Erythroblast (primary cell): ENCODE results near the gene TENM4.

Source experiments
- DNase-seq, 2 experiments: peaks; one replicate each; lab custom pipeline; 2025; lab: John Stamatoyannopoulos, UW
- GATA1 ChIP-seq: IDR thresholded peaks from 2 replicates; pipeline ENCODE4 v1.6.1; 2011; ENCODE audit warnings: low read depth, mild to moderate bottlenecking, control low read depth, low read length, moderate library complexity
- POLR2A ChIP-seq: IDR thresholded peaks from 2 replicates; pipeline ENCODE4 v1.6.1; 2011; ENCODE audit warnings: mild to moderate bottlenecking, low read length

Gene TENM4

DNA sequence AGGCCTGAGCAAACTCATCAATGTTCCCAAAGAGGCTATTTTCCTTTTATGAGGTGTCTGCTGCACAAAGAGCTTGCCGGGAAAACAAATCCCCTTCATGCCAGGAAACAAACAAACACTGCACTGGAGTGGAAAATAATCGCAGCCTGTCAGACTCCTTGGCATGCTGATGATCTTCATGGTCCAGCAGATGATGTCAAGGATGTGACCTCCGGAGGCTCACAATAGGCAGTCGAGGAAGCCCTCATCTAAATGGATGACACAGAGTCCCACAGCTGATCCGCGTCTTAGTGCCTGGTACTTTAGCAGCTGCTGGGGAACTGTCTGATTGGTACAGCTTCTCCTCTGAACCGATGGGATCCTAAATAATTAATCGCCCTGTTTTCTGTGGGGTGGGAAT is 187.6 kb downstream of the TENM4 start:
- no peak for TF ChIP-seq POLR2A
- no peak for TF ChIP-seq GATA1
- no peak for DNase-seq

DNA sequence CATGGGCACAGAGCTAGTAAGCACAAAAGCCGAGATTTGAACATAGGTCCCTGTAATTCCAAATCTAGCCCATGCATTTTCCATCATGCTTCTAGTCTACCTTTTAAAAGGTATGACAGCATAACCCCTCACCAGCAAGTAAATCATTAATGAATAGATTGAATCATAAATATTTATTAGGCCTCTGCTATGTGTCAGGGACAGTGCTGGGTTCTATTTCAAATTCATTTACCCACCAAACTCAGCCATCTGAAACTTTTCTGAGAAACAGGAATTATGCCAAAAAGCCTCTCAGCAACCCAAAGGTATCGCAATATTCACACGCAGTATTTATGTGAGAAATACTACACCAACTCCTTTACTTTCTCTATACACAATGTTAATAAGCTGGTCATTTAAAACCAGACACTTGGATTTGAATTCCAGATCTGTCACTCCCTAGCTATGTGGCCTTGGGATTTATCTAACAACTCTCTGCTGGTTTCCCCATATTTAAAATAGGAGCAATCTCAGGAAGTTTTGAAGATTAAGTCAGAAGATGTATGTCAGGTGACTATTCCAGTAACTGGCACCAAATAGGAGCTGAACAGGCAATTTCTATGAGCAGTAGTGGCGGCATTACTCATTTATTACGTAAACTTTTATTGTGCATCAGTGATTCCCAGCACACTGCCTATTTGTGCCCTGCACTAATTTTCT is 191.4 kb downstream of the TENM4 start:
- no peak for DNase-seq
- TF ChIP-seq POLR2A, result no peak
- TF ChIP-seq GATA1, result no peak

DNA sequence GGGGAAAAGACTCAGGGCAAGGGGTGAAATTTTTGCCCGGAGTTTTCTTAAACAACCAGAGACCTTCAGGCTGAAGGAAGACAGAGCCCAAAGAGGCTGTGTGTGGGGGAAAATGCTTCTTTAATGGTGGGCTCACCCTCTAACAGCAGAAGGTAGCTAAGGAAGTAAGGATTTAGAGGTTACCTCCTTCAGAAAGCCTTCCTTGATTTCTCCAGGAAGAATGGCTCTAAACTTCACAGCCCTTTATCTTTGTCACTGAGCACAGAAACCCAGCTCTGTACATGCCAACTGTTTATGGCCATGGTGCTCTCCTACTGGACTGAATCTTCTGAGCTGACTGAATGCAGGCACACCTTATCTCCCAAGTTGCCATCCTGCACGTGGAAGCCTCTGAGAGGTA is 196.0 kb downstream of the TENM4 start:
- DNase-seq, result no peak
- TF ChIP-seq POLR2A, result no peak
- no peak for TF ChIP-seq GATA1

DNA sequence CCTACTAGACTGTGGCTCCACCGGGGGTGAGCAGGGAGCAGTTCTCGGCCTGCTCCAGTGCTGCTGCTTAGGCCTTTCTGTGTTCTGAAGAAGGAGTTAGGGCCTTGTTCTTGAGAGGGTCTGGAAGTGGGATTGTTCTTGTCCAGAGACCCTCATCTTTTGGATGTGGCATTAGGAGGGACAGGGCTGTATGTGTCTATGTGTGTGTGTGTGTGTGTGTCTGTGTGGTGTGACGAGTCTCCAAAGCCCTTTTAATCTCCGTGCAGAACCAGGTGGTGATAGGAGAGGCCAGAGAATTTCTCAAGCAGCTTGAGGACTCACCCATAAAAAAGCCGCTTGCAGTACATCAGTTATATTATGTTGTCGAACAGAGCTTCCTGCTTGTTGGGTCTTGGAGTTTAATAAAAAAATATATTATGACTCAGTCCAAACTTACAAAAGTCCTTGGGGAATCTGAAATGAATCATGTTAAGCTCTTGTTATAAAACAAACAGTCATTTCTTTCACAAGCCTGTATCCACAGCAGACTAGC is 196.5 kb downstream of the TENM4 start:
- no peak for TF ChIP-seq GATA1
- TF ChIP-seq POLR2A, result no peak
- DNase-seq, result no peak

DNA sequence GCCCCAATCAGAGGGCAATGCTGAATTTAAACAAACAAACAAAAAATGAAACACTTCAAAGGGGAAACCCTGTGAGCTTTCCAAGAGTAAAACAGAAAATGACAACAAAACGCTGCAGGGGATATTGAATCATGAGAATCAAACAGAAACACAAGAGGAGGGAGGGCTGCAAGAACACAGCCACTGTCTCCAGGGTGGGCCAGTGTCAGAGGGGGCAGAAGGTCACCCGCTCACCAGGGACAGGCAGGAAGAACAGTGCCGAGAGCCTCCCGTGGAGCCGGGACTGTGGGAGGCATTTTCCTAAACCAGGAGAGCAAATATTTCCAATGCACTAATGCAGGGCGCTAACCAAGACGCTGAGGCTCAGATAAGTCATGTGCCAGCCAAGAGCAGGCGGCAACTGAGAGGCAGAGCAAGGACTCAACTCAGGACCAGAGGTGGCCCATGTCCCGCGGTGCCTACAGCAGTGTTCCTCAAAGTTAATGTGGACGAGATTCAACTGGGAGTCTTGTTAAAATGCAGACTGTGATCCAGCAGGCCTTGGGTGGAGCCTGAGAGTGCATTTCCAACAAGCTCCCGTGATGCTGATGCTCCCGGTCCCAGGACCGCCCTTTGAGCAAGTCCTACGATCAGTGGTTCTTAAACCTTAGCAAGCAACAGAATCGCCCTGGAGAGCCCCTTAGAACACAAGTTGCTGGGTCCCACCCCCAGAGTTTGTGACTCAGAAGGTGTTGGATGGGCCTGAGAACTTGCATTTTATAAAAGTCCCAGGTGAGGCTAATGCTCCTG is 197.2 kb downstream of the TENM4 start:
- DNase-seq, result peak in 1 of 2 experiments; percentile 2
- TF ChIP-seq POLR2A (no peak), GATA1 (no peak)

DNA sequence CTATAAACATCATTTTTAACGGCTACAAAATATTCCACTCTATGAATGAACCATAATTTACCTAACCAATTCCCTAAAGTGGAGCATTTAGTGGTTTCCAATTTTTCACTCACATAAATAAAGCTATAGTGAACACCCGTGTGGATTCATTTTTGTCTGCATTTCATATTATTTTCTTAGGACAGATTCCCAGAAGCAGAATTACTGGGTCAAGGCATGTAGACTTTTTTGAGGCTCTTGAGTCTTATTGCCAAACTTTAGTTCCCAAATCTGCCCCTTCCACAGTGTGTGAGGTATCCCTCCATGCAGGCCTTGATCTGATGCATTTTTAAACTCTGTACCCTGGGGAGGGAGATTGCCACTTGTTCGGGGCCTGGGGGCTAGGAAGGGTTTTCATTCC is 198.2 kb downstream of the TENM4 start:
- TF ChIP-seq POLR2A, result no peak
- TF ChIP-seq GATA1, result no peak
- DNase-seq, result no peak

DNA sequence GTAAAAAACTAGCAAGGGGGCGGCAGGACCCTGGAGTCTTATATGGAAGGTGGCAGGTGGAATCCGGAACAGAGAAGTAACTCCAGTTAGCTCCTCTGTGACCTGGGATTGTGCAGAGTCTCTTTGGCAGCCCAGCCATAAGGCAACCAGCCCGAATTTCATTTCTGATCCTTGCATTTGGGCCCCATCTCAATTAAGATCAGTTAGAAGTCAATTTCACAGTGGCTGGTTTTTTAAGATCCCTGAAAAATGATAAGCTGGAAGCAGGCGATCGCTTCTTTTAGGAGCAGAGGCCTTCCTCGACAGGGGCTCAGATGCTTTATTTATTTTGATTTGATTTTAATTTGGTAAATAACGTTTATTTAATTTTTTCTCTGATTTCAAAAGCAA is 199.0 kb downstream of the TENM4 start:
- TF ChIP-seq GATA1, result no peak
- no peak for TF ChIP-seq POLR2A
- DNase-seq, result no peak

DNA sequence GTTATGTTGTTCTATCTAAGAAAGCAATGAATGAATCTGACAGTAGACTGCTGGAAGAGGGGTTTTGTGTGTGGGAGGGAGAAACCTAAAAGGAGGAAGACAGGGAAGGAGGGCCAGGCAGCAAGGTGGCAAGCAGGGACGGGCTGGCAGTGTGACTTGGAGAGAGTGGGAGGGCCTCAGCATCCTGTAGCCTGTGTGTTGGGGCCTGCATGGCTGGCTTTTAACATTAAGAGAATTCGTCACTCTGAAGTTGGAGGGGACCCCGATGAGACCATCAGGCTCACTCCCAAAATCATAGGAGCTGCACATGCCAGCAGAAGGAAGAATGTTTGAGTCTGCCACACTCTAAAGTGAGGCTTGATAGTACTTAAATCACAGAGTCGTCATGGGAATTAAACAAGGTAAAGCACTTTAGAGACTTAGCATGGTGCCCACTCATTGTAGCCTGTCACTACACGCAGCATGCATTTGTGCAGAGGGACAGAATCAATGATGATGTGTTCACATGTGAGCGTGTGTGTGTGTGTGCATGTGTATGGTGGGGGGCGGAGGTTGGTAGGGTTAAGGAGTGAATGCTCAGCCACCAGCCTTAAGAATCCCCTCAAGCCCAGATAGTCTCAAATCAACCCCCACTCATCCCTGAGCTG is 199.5 kb downstream of the TENM4 start:
- no peak for DNase-seq
- TF ChIP-seq GATA1, result no peak
- no peak for TF ChIP-seq POLR2A

DNA sequence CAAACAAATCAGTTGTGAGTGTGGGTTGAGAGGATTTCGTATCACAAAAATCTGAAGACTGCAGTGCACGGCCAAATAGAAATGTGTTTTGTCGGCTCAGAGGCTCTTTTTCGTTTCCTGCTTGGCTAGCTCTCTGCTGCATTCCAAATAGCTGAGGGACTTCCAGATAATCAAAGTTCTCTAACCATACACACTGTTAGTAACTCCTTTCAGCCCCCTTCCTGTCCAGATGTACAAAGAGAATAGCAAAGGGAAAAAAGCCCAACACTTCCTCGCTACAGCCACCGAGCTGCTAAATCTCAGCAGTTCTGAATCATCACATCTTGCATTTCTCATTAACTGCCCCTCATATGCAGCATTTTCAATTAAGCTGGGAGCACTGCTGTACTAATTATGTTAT is 203.1 kb downstream of the TENM4 start:
- no peak for DNase-seq
- TF ChIP-seq POLR2A, result no peak
- no peak for TF ChIP-seq GATA1

DNA sequence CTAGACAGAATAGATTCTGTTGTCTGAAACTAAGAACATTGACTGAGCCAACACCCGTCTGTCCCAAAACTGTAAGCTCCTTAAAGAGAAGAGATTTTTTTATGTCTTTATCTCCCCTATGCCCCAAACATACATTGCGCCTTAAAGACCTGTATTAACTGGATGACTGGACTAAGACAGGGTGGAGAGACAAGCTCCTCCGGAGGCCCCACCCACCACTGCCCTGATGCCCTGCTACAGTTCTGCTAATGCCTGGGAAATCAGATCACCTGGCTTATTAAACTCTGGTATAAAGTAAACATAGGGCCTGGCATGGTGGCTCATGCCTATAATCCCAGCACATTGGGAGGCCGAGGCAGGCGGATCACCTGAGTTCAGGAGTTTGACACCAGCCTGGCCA is 203.7 kb downstream of the TENM4 start:
- TF ChIP-seq POLR2A (no peak), GATA1 (no peak)
- no peak for DNase-seq

DNA sequence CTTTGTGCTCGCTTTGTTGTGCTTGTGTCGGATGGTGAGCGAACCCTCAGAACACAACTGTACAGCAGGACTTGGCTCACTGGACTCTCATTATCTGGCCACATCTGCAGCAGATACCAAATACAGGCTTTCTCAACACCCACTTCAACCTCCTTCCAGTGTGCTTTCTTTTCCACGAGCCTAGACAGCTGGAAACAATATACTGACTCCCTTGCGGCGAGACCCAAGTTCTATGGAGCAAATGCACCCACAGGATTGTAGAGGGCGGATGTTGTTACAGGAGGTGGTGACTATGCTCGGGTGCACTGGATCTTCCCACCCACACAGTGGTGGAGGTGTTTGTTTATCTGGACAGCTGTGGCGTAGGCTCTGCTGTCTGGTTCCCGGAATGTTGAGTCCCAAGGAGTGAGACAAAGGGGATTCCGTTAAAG is 204.3 kb downstream of the TENM4 start:
- TF ChIP-seq POLR2A, result no peak
- TF ChIP-seq GATA1, result no peak
- DNase-seq, result no peak

DNA sequence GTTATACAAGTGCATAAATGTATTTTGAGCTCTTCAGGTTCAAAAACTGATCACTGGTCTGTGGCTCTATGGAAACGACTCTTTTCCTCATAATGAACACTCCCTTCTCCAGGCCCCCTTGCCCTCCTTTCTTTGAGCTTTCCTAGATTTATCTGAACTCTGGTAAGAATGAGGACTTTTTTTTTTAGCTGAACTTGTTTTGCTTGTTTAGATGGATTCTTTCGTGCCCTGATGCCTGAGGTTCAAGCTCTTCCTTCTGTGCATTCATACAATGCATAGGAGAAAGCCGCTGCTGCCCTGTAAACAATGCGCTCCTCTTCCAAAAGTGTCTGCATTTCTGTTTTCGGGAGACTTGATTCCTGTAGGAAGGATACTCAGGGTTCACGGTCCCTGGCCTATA is 205.1 kb downstream of the TENM4 start:
- DNase-seq, result no peak
- TF ChIP-seq GATA1 (no peak), POLR2A (no peak)

DNA sequence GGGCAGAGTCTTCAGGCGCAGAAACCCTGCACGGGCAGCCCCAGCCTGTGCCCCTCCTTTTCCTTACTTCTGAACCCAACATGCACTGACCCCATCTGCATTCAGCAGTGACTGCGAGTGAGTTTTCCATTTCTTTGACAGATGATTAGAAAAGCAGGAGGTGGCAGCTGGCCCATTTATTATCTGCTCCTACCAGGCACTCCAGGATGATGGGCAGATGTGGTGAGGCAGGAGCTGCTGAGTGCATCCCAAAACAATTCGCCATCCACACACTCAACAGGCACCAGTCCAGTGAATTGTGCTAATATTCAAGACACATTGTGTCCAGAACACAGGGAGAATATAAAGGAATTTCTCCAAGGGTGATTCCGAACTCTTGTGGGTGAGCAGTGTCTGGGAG is 208.5 kb downstream of the TENM4 start:
- no peak for TF ChIP-seq GATA1
- no peak for TF ChIP-seq POLR2A

DNA sequence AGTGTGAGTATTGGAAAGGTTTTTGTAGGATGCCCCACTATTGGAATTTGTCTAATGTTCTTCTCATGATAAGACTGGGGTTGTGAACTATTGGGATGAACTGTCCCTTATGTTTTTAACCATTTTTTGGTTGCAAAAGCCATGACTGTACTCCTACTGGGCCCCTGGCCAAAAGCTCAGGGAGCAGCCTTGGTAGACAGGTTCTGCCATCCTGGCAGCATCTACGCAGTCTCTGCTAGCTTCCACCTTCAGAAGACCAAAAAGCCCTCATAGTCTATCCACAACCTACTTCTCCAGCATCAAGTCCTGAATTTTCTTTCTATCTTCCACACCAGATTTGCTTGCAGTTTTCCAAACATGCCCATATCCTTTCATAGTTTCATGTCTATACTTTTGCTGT is 211.8 kb downstream of the TENM4 start:
- TF ChIP-seq POLR2A (no peak), GATA1 (no peak)
- DNase-seq, result no peak

More for the DNA sequence above, 208.5 kb downstream of the TENM4 start:
- DNase-seq, result no peak
